AG04450 (cell line): ENCODE results near the gene PARD3B. TPM values are rescaled to one million over a fixed set of nuclear protein-coding genes. Genes with fewer than 3 reads are reported as not detected.

Experiments used
- CTCF ChIA-PET: fragments of 300-600, 350-600 bp; formaldehyde crosslinking; extraction: SDS; loops from one replicate; lab custom pipeline; 2022; ENCODE audit warnings: antibody characterized with exemption, inconsistent platforms; lab: Charles Lee
- POLR2A ChIA-PET: fragments of 350-600 bp; formaldehyde crosslinking; extraction: SDS; loops from one replicate; lab custom pipeline; 2021; ENCODE audit warnings: antibody characterized with exemption, inconsistent platforms; lab: Yijun Ruan, JAX
- DNase-seq: peaks from one replicate; pipeline ENCODE4 v3.0.0-alpha.2; 2011; ENCODE audit warnings: low read depth, low spot score
- H3K27ac ChIP-seq: one replicate; pipeline ENCODE4 v1.5.1; 2012; ENCODE audit warnings: low read depth, low read length, control low read depth
- H3K27me3 ChIP-seq: one replicate; pipeline ENCODE4 v1.6.0; 2012; ENCODE audit warnings: low read length; ENCODE audit not compliant: control insufficient read depth, insufficient read depth
- H3K4me3 ChIP-seq: 2 replicates; pipeline ENCODE4 v1.5.1; 2011; ENCODE audit warnings: mild to moderate bottlenecking, low read depth, low read length, control low read depth
- H3K9me3 ChIP-seq: 2 replicates; pipeline ENCODE4 v1.5.1; 2012; ENCODE audit warnings: low read length; ENCODE audit not compliant: control insufficient read depth, insufficient read depth
- polyA plus RNA-seq: library from polyadenylated mRNA; depleted of rRNA; stranded (reverse); fragments of >200 nt; gene quantifications from 2 replicates; pipeline ENCODE4 v1.2.3, GENCODE V29; 2011
- TF ChIP-seq, protein P1 (sequence below): IDR thresholded peaks from 2 replicates; pipeline ENCODE4 v1.5.1; 2011; ENCODE audit warnings: low read depth, low read length, control low read depth, inconsistent platforms

PARD3B gene
- polyA plus RNA-seq, 1 experiment: 8.5 TPM

DNA sequence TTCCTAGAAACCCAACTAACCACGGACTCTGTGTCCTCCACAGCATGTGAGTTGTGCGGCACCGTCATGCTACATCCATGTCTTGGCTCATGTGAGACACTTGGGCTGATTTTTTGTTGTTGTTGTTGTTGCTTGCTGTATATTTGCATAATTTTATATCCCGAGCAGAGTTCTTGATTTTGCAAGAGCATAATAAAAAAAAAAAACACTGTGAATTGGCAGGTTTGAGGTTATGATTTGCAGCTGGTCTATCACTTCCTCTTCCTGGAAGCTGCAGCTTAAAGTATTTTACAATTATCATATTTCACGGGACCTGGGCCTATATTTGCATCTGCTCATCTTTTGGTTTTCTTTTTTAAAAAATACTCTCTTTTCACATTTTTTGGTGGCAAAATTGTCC is 994.8 kb downstream of the PARD3B start:
- no peak overlapping the region for H3K4me3 ChIP-seq
- no peak for DNase-seq
- no peaks in the 10 kb centered on the region for H3K9me3 ChIP-seq
- ChIA-PET CTCF (interaction anchor here (1.1 kb wide), 1 partner anchor 136 kb away, joined by 3 read pairs; no protein-coding TSS in a partner anchor), POLR2A (no interaction called here)
- TF ChIP-seq, protein P1, sequence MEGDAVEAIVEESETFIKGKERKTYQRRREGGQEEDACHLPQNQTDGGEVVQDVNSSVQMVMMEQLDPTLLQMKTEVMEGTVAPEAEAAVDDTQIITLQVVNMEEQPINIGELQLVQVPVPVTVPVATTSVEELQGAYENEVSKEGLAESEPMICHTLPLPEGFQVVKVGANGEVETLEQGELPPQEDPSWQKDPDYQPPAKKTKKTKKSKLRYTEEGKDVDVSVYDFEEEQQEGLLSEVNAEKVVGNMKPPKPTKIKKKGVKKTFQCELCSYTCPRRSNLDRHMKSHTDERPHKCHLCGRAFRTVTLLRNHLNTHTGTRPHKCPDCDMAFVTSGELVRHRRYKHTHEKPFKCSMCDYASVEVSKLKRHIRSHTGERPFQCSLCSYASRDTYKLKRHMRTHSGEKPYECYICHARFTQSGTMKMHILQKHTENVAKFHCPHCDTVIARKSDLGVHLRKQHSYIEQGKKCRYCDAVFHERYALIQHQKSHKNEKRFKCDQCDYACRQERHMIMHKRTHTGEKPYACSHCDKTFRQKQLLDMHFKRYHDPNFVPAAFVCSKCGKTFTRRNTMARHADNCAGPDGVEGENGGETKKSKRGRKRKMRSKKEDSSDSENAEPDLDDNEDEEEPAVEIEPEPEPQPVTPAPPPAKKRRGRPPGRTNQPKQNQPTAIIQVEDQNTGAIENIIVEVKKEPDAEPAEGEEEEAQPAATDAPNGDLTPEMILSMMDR: no peak
- H3K27me3 ChIP-seq: no peaks in the 10 kb centered on the region
- no peak overlapping the region for H3K27ac ChIP-seq

GRCh38 chr2:205543262-205543843 is 998.1 kb downstream of the PARD3B start:
- TF ChIP-seq, protein P1: no peak
- Histone ChIP-seq H3K27me3 (no peaks in the 10 kb centered on the region), H3K9me3 (no peaks in the 10 kb centered on the region), H3K4me3 (no peak overlapping the region), H3K27ac (no peak overlapping the region)
- CTCF ChIA-PET: interaction anchor here (0.6 kb wide), 1 partner anchor 249 kb away, joined by 3 read pairs; no protein-coding TSS in a partner anchor
- no peak for DNase-seq
- POLR2A ChIA-PET: no interaction called here

DNA sequence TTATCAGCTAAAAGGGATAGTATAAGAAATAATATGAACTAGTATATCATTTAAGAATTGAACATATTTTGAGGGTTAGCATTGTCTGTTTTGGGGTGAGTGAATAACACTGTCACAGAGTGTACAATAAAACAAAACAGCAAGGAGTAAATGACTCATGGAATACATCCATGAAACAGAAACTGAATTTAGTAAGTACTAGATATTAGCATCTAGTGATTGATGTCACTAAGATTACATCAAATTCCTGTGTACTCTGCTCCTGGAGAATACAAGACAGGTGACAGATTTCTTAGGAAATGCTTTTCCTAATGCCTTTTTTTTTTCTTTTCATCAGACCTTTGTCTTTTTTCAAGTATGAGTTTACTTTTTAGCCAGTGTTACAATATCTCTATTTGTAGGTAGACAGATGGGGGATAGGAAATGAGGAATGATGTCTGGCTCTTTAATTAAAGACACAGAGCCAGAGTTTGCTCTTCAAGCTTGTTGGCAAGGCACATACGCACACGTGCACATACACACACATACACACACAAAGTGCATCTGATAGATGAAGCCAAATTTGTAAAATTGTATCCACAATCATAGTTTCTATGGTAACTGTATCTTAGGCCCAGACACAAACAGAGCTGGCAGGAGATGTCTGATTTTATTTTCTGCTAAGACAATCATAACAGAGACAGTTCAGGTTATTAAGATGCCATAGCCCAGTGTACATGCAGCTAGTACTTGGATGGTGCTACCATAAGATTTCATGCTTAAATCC is 998.8 kb downstream of the PARD3B start:
- CTCF ChIA-PET: no interaction called here

DNA sequence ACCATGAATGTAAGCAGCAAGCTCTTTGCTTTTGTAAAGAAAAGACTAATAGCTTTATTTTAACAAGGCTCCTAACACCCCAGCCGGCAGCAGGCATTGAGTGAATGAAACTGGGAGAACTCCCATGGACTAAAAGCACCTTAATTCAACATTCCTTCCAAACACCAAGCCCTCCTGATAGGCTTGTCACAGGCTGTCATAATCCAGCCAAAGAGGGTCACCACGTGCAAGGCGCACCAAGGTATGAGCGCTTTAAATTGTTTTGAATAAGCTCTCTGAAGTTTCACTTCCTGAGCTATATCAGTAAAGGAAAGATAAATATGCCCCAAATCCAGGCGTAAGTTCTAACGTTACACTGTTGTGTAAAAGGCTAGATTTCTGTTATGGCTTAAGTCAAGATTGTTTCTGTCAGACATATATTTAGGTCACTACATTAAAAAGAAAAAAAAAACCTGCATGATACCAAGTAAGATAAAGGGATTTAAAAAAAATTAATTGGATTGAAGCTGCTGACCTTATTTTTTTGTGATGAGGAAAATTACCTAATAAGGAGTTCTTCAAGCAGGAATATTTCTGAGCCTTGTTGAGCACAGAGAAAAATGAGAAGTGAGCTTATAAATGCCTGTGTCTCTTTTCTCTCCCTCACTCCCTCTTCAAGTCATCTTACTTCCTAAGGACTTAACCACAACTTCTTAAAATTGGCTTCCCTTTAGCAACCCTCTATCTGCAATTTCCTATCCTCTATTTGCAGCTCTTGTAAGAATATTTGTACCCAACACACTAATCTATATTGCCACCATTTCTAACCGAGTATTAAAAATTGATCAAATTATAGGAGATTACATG is 1000.9 kb downstream of the PARD3B start:
- POLR2A ChIA-PET: no interaction called here

More for the DNA sequence above, 998.8 kb downstream of the PARD3B start:
- H3K9me3 ChIP-seq: no peaks in the 10 kb centered on the region
- H3K27ac ChIP-seq: no peak overlapping the region
- POLR2A ChIA-PET: no interaction called here
- TF ChIP-seq, protein P1: no peak
- no peak for DNase-seq
- no peak overlapping the region for H3K4me3 ChIP-seq
- H3K27me3 ChIP-seq: no peaks in the 10 kb centered on the region

More for the DNA sequence above, 1000.9 kb downstream of the PARD3B start:
- Histone ChIP-seq H3K27me3 (no peaks in the 10 kb centered on the region), H3K27ac (no peak overlapping the region), H3K4me3 (no peak overlapping the region), H3K9me3 (no peaks in the 10 kb centered on the region)
- no peak for DNase-seq
- CTCF ChIA-PET: interaction anchor here (0.5 kb wide), 1 partner anchor 135 kb away, joined by 7 read pairs; no protein-coding TSS in a partner anchor
- TF ChIP-seq, protein P1: no peak
